IMR-90 (cell line): ENCODE results near the gene PAPSS2. TPM values are rescaled to one million over a fixed set of nuclear protein-coding genes. Genes with fewer than 3 reads are reported as not detected.

Source experiments
- ATAC-seq: fragments of 200-7000 bp; cut with Tn5 transposase; 2 replicates; pipeline ENCODE4 v1.9.1; 2020; ENCODE audit warnings: low read depth, mild to moderate bottlenecking, moderate library complexity
- BruUV-seq: library from RNA; stranded (reverse); fragments of 400-500 nt; replicated peaks from 2 replicates; lab custom pipeline; 2021; lab: Mats Ljungman, UMichigan
- CTCF ChIA-PET: fragments of 300-600 bp; formaldehyde crosslinking; extraction: SDS; loops from one replicate; lab custom pipeline; 2021; ENCODE audit warnings: antibody characterized with exemption; lab: Yijun Ruan, JAX
- POLR2A ChIA-PET: fragments of 300-600 bp; sonication (Branson Sonifier 250); formaldehyde crosslinking; loops from one replicate; lab custom pipeline; 2022; ENCODE audit warnings: antibody characterized with exemption; ENCODE audit not compliant: unreplicated experiment; lab: Charles Lee
- DNase-seq: peaks from one replicate; pipeline ENCODE4 v3.0.0; 2013
- H2AFZ ChIP-seq: replicated peaks from 2 replicates; pipeline ENCODE3; 2013; ENCODE audit warnings: low read length, mild to moderate bottlenecking; ENCODE audit not compliant: poor library complexity
- H2AK5ac ChIP-seq: 2 replicates; pipeline ENCODE4 v1.6.1; 2013; ENCODE audit warnings: low read depth, low read length, inconsistent platforms
- H2AK9ac ChIP-seq: replicated peaks from 2 replicates; pipeline ENCODE3; 2013; ENCODE audit warnings: mild to moderate bottlenecking, low read depth, low read length, moderate library complexity; ENCODE audit not compliant: poor library complexity
- H2BK120ac ChIP-seq: 2 replicates; pipeline ENCODE4 v1.6.1; 2013; ENCODE audit warnings: low read depth, low read length, inconsistent platforms
- H2BK15ac ChIP-seq: 3 replicates; pipeline ENCODE4 v1.6.1; 2013; ENCODE audit warnings: low read depth, low read length, inconsistent platforms
- H2BK20ac ChIP-seq: 2 replicates; pipeline ENCODE4 v1.6.1; 2013; ENCODE audit warnings: low read depth, mild to moderate bottlenecking, inconsistent platforms, low read length, moderate library complexity
- H2BK5ac ChIP-seq: 2 replicates; pipeline ENCODE4 v1.6.1; 2013; ENCODE audit warnings: mild to moderate bottlenecking, low read depth, low read length, inconsistent platforms; ENCODE audit not compliant: poor library complexity, severe bottlenecking
- H3K14ac ChIP-seq: replicated peaks from 2 replicates; pipeline ENCODE4 v1.6.1; 2013; ENCODE audit warnings: low read depth, low read length, inconsistent platforms
- H3K18ac ChIP-seq: 2 replicates; pipeline ENCODE4 v1.6.1; 2013; ENCODE audit warnings: low read depth, low read length, control low read depth
- H3K23ac ChIP-seq: 2 replicates; pipeline ENCODE4 v1.6.1; 2013; ENCODE audit warnings: low read depth, low read length, inconsistent platforms
- H3K27ac ChIP-seq: 2 replicates; pipeline ENCODE4 v1.5.1; 2013; ENCODE audit warnings: mild to moderate bottlenecking, control low read depth, low read length; ENCODE audit not compliant: insufficient read depth
- H3K27me3 ChIP-seq: 2 replicates; pipeline ENCODE4 v1.6.1; 2013; ENCODE audit warnings: low read length; ENCODE audit not compliant: control insufficient read depth, insufficient read depth
- H3K36me3 ChIP-seq: 2 replicates; pipeline ENCODE4 v1.6.1; 2013; ENCODE audit warnings: low read length, mixed read lengths; ENCODE audit not compliant: control insufficient read depth, insufficient read depth
- H3K4ac ChIP-seq: 2 replicates; pipeline ENCODE4 v1.6.1; 2013; ENCODE audit warnings: low read depth, low read length, inconsistent platforms
- H3K4me1 ChIP-seq: 2 replicates; pipeline ENCODE4 v1.6.1; 2013; ENCODE audit warnings: low read length, mixed read lengths; ENCODE audit not compliant: control insufficient read depth, insufficient read depth
- H3K4me2 ChIP-seq: 2 replicates; pipeline ENCODE4 v1.6.1; 2013; ENCODE audit warnings: low read depth, mild to moderate bottlenecking, control low read depth, low read length, moderate library complexity
- H3K4me3 ChIP-seq: 2 replicates; pipeline ENCODE4 v1.5.1; 2013; ENCODE audit warnings: low read depth, mild to moderate bottlenecking, control low read depth, low read length, moderate library complexity; ENCODE audit not compliant: insufficient read depth
- H3K56ac ChIP-seq: 2 replicates; pipeline ENCODE4 v1.6.1; 2013; ENCODE audit warnings: low read length, inconsistent platforms; ENCODE audit not compliant: insufficient read depth; ENCODE audit errors: extremely low read depth
- H3K79me1 ChIP-seq, 2 experiments: 2 replicates each; pipeline ENCODE4 v1.6.1; 2013; ENCODE audit warnings: low read length in 2 of 2, inconsistent platforms in 1 of 2, low read depth in 1 of 2
- H3K9ac ChIP-seq: 2 replicates; pipeline ENCODE4 v1.6.1; 2013; ENCODE audit warnings: low read depth, low read length, control low read depth
- H3K9me1 ChIP-seq: 2 replicates; pipeline ENCODE4 v1.6.1; 2013; ENCODE audit warnings: low read length, inconsistent platforms; ENCODE audit not compliant: insufficient read depth
- H3K9me3 ChIP-seq: 2 replicates; pipeline ENCODE4 v1.6.1; 2013; ENCODE audit warnings: low read length; ENCODE audit not compliant: control insufficient read depth, insufficient read depth
- H4K20me1 ChIP-seq: 2 replicates; pipeline ENCODE4 v1.6.1; 2013; ENCODE audit warnings: low read length, inconsistent platforms; ENCODE audit not compliant: insufficient read depth
- H4K5ac ChIP-seq: 2 replicates; pipeline ENCODE4 v1.6.1; 2013; ENCODE audit warnings: mild to moderate bottlenecking, low read depth, low read length, control low read depth
- H4K8ac ChIP-seq, 2 experiments: 2 replicates each; pipeline ENCODE4 v1.6.1; 2013; ENCODE audit warnings: low read depth in 2 of 2, low read length in 2 of 2, control low read depth in 1 of 2, inconsistent platforms in 1 of 2
- H4K91ac ChIP-seq: 2 replicates; pipeline ENCODE4 v1.6.1; 2013; ENCODE audit warnings: low read depth, low read length, inconsistent platforms; ENCODE audit not compliant: insufficient read depth
- BHLHE40 ChIP-seq: fragments of 150-350 bp; IDR thresholded peaks from 2 replicates; pipeline ENCODE4 v1.6.1; 2016; ENCODE audit warnings: mild to moderate bottlenecking, low read depth, low read length
- CEBPB ChIP-seq: IDR thresholded peaks from 2 replicates; pipeline ENCODE4 v1.6.1; 2012; ENCODE audit warnings: low read depth, low read length, improper control_type of control experiment
- CHD1 ChIP-seq: IDR thresholded peaks from 2 replicates; pipeline ENCODE4 v1.6.1; 2012; ENCODE audit warnings: low read depth, low read length, improper control_type of control experiment
- CTCF ChIP-seq: conservative IDR thresholded peaks from 2 replicates; pipeline ENCODE4 v1.5.1; 2012; ENCODE audit warnings: mild to moderate bottlenecking, low read depth, low read length, improper control_type of control experiment
- FOS ChIP-seq: fragments of 150-350 bp; IDR thresholded peaks from 2 replicates; pipeline ENCODE4 v1.6.1; 2016; ENCODE audit warnings: low read depth, low read length
- MAFK ChIP-seq: IDR thresholded peaks from 2 replicates; pipeline ENCODE4 v1.6.1; 2012; ENCODE audit warnings: low read depth, low read length, improper control_type of control experiment
- MAZ ChIP-seq: IDR thresholded peaks from 2 replicates; pipeline ENCODE4 v1.6.1; 2012; ENCODE audit warnings: low read depth, mild to moderate bottlenecking, low read length, improper control_type of control experiment, moderate library complexity, borderline replicate concordance
- MXI1 ChIP-seq: IDR thresholded peaks from 2 replicates; pipeline ENCODE4 v1.6.1; 2012; ENCODE audit warnings: low read depth, mild to moderate bottlenecking, low read length, moderate library complexity, borderline replicate concordance
- POLR2A ChIP-seq: IDR thresholded peaks from 2 replicates; pipeline ENCODE4 v1.6.1; 2012; ENCODE audit warnings: mild to moderate bottlenecking, low read depth, low read length
- RCOR1 ChIP-seq: IDR thresholded peaks from 2 replicates; pipeline ENCODE4 v1.6.1; 2012; ENCODE audit warnings: mild to moderate bottlenecking, low read length, improper control_type of control experiment; ENCODE audit not compliant: insufficient replicate concordance
- RFX5 ChIP-seq: IDR thresholded peaks from 2 replicates; pipeline ENCODE4 v1.8.0; 2012; ENCODE audit warnings: low read depth, mild to moderate bottlenecking, low read length, moderate library complexity
- SMC3 ChIP-seq: fragments of 150-350 bp; IDR thresholded peaks from 2 replicates; pipeline ENCODE4 v1.6.1; 2016; ENCODE audit warnings: low read depth, mild to moderate bottlenecking, antibody characterized with exemption, low read length, moderate library complexity
- WGBS, 2 experiments: methylation state at CpG; one replicate each; pipeline versions ENCODE4 v1.1.5 to v1.1.7; 2013; ENCODE audit warnings: missing lambda C conversion rate in 2 of 2; ENCODE audit not compliant: insufficient read length in 1 of 2; ENCODE audit errors: extremely low coverage in 2 of 2; 5-methylcytosine and 5-hydroxymethylcytosine counted together
- dilution Hi-C: fragments of 300-500 bp; cut with HindIII; formaldehyde crosslinking; loops from one replicate; pipeline ENCODE4 v1.14.3; 2018; ENCODE audit warnings: low sequenced_read_pairs; ENCODE audit not compliant: unreplicated experiment
- in situ Hi-C: fragments of 300-500 bp; cut with MboI; formaldehyde crosslinking; loops from 3 replicates; pipeline ENCODE4 v1.14.3; 2019; ENCODE audit warnings: low sequenced_read_pairs, inconsistent platforms, mixed read lengths
- intact Hi-C: fragments of 100-400 bp; cut with micrococcal nuclease; formaldehyde crosslinking; loops from 2 replicates; pipeline ENCODE4 v1.10.0; 2022
- polyA plus RNA-seq, 3 experiments: library from polyadenylated mRNA; depleted of rRNA; stranded (reverse); fragments of >200 nt; gene quantifications; 2 replicates each; pipeline ENCODE4 v1.2.3, GENCODE V29; 2012; ENCODE audit warnings: low replicate concordance in 1 of 3
- total RNA-seq: library from RNA; depleted of rRNA; stranded (reverse); fragments of >200 nt; gene quantifications from 2 replicates; pipeline ENCODE4 v1.2.3, GENCODE V29; 2012

PAPSS2 gene
- total and polyA plus RNA-seq, 2 of the 4 experiments (the other 2 are of a cell fraction), result 55.0 to 63.3 TPM

- no peak overlapping the region for H2AFZ ChIP-seq
- H4K20me1 ChIP-seq, result peaks cover 10% of the 10 kb centered on the region; the same call in 1 of the 2 replicates
- DNase-seq (peak; percentile 73), ATAC-seq (peak; percentile 48)
- H3K4me2 ChIP-seq, result peak overlapping the region; percentile 68; the same call in 1 of the 2 replicates
- H2BK20ac ChIP-seq, result no peak overlapping the region
- no peak overlapping the region for H3K9ac ChIP-seq
- no peak overlapping the region for H4K5ac ChIP-seq
- peak; percentile 65; the same call in 1 of the 2 replicates for TF ChIP-seq CEBPB
- no peak for TF ChIP-seq MAFK
- TF ChIP-seq BHLHE40, result no peak
- TF ChIP-seq CTCF, result no peak
- 0 out of 2 replicates have a peak, but pooled peaks have one; percentile 14 for TF ChIP-seq FOS
- TF ChIP-seq SMC3, result no peak
- TF ChIP-seq CHD1, result no peak
- TF ChIP-seq MXI1, result no peak
- no peak for TF ChIP-seq RCOR1
- no peak for TF ChIP-seq RFX5
- no peak for TF ChIP-seq MAZ
- TF ChIP-seq POLR2A, result no peak
- no peak overlapping the region for H2BK15ac ChIP-seq
- no peak overlapping the region for H2AK9ac ChIP-seq
- H3K27ac ChIP-seq, result no peak overlapping the region
- peaks cover 12% of the 10 kb centered on the region for H3K4me1 ChIP-seq
- H3K36me3 ChIP-seq, result no peaks in the 10 kb centered on the region
- intact Hi-C loops (no loop called here), in situ Hi-C loops (no loop called here), dilution Hi-C loops (no loop called here)
- BruUV-seq, result no TSS peak
- no peak overlapping the region for H3K4me3 ChIP-seq
- H4K91ac ChIP-seq, result no peak overlapping the region
- H2BK120ac ChIP-seq, result no peak overlapping the region
- H2AK5ac ChIP-seq, result no peak overlapping the region
- no peaks in the 10 kb centered on the region for H3K27me3 ChIP-seq
- no peak overlapping the region for H3K14ac ChIP-seq
- ChIA-PET POLR2A (no interaction called here), CTCF (no interaction called here)
- H3K9me1 ChIP-seq, result peaks cover 3% of the 10 kb centered on the region; the same call in 1 of the 2 replicates
- no peak overlapping the region for H2BK5ac ChIP-seq
- no peak overlapping the region for H3K4ac ChIP-seq
- H4K8ac ChIP-seq, result no peak overlapping the region
- WGBS, 2 experiments, result no CpG with 5 or more reads among the region's 1 CpG
- H3K9me3 ChIP-seq, result no peaks in the 10 kb centered on the region
- H3K23ac ChIP-seq, result no peak overlapping the region
- peaks cover 12 to 57% of the 10 kb centered on the region in 2 experiments; a peak in 2 of 4 replicates for H3K79me1 ChIP-seq
- H3K18ac ChIP-seq, result no peak overlapping the region
- H3K56ac ChIP-seq, result no peak overlapping the region
These were observed 15.3 kb downstream of the PAPSS2 start for GRCh38 chr10:87674943-87675342.
